PC-9 (cell line): Measurements from ENCODE around the gene LCN9.

Source experiments
- CTCF ChIP-seq: fragments of 200-600 bp; sonication (generic); conservative IDR thresholded peaks from 2 replicates; pipeline ENCODE4 v1.6.1; 2017; ENCODE audit warnings: mixed run types, antibody characterized with exemption, mild to moderate bottlenecking, moderate library complexity
- EZH2 ChIP-seq: fragments of 200-600 bp; sonication (generic); IDR thresholded peaks from 2 replicates; pipeline ENCODE4 v1.8.0; 2017; ENCODE audit warnings: antibody characterized with exemption, low read depth

DNA sequence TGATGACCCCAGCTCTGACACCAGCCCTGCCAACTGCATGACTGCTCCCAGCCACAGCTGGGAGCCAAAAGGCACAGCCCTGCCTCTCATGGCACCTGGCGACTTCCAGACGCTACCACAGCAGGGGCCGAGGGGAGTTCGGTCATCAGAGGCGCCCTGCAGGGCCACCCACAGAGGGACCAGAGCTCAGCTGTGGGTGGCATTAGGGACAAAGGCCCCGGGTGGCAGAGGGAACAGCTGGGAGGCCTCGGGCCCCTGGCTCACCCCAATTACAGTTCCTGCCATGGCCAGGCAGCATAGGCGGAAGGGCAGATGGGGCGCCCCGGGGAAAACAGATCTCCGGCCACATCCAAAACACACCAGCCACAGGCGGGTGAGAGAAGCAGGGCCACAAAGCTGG lies 32.5 kb downstream of the LCN9 start:
- TF ChIP-seq CTCF (no peak), EZH2 (no peak)
